ENCODE measurements around the gene MME. TPM values are rescaled to one million over a fixed set of nuclear protein-coding genes. Genes with fewer than 3 reads are reported as not detected.

The MME gene
- 16.9 TPM for polyA plus RNA-seq (2013, experiment 1 of 2)
- 15.7 TPM for polyA plus RNA-seq (2013, experiment 2 of 2)

DNA sequence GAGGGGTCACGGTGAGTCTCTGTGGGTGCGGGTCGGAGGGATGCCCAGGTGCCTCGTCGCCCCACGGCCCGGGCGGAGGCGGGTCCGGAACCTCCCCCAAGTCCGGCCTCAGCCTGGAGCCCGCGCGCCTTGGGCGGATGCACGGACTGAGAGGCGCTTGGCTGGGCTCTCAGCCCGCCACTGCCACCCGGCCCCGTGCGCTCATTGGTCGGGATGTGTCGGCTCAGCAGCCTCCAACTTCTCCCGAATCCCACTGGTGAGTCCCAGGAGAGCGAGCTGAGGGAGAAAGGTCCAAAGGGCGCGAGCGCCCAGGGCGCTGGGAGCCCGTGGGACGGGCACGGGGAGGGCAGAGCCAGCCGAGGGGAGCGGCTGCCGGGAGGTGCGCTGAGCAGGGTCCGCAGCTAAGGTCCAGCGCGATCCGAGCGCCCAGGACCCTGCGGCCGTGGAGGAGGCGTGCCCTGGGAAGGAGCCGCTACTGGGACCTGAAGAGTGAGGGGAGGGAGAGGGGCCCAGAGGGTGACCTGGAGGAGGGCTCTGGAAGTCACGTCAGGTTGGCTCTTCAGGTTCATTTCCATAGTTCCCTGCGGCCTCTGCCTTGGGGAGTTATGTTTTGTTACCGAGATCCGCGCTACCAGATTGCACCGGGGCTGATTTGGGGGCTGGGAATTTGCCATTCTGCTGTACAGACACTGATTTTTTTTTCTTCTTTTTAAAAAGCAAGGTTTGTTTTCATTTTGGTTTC, at the start of gene MME:
TSS of gene MME (plus strand) at position 574 of the 742 bp plus-strand sequence. CDS start 3,849 bp downstream, outside the sequence.
- Histone ChIP-seq H3K56ac (ENCODE audit: low read length) (peak within 1 kb of the TSS; percentile 97), H4K5ac (ENCODE audit: low read length) (no peak within 1 kb of the TSS), H2BK15ac (replicated peaks; ENCODE audit: low read depth) (peak within 1 kb of the TSS; percentile 74), H3K4me1 (ENCODE audit: control insufficient read depth, low read depth, low read length) (peaks cover 2% of the 10 kb centered on the region), H2BK120ac (ENCODE audit: low read depth, low read length) (no peak within 1 kb of the TSS), H3K27me3 (ENCODE audit: insufficient read depth, low read length, poor library complexity) (no peaks in the 10 kb centered on the region), H3K4me3 (ENCODE audit: low read length) (peak within 1 kb of the TSS; percentile 74), H3K9ac (ENCODE audit: low read length) (peak within 1 kb of the TSS; percentile 87), H3K4ac (ENCODE audit: low read depth, low read length) (peak within 1 kb of the TSS; percentile 52), H2BK5ac (ENCODE audit: low read length) (no peak within 1 kb of the TSS), H3K27ac (ENCODE audit: low read depth, low read length) (peak within 1 kb of the TSS; percentile 88), H3K23ac (ENCODE audit: low read length) (peak within 1 kb of the TSS; percentile 70), H3K36me3 (ENCODE audit: control insufficient read depth, insufficient read depth, low read length) (no peaks in the 10 kb centered on the region), H4K8ac (ENCODE audit: low read depth, low read length) (no peak within 1 kb of the TSS), H3K4me2 (ENCODE audit: low read length) (peak within 1 kb of the TSS; percentile 64), H3K79me2 (ENCODE audit: control insufficient read depth, insufficient read depth, low read length) (no peaks in the 10 kb centered on the region), H2AK5ac (ENCODE audit: low read length) (no peak within 1 kb of the TSS), H3K79me1 (ENCODE audit: low read length) (peaks cover 2% of the 10 kb centered on the region), H3K18ac (ENCODE audit: low read length) (peak within 1 kb of the TSS; percentile 11)
- WGBS (ENCODE audit: extremely low coverage, insufficient coverage, low lambda C conversion rate), result no CpG with 5 or more reads among the region's 51 CpGs
- peak; percentile 96 for DNase-seq

DNA sequence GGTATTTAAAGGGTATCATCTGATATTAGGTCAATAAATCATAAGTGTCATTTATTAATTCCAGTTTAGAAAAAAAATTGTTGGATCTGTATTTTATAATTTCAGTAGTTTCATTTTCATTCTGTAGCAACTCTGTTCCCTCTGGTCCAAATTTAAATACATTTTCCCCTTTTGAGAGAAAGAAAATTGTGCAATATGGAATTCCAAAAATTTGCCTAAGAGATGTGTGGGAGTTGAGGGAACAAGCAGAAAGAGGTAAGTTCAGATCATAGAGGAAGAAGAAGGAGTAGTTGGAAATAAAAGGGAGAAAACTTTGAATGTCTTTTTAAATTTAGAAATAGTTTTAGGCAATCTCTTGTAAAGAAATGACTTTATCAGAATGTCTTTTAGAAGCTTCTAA, 48.9 kb upstream of the MME start:
- Histone ChIP-seq H2BK15ac (replicated peaks; ENCODE audit: low read depth) (no peak overlapping the region), H3K36me3 (ENCODE audit: control insufficient read depth, insufficient read depth, low read length) (no peaks in the 10 kb centered on the region), H3K56ac (ENCODE audit: low read length) (no peak overlapping the region), H4K8ac (ENCODE audit: low read depth, low read length) (no peak overlapping the region), H3K27me3 (ENCODE audit: insufficient read depth, low read length, poor library complexity) (no peaks in the 10 kb centered on the region), H3K4me1 (ENCODE audit: control insufficient read depth, low read depth, low read length) (no peaks in the 10 kb centered on the region), H3K23ac (ENCODE audit: low read length) (no peak overlapping the region), H2BK5ac (ENCODE audit: low read length) (no peak overlapping the region), H2BK120ac (ENCODE audit: low read depth, low read length) (no peak overlapping the region), H3K79me1 (ENCODE audit: low read length) (no peaks in the 10 kb centered on the region), H4K5ac (ENCODE audit: low read length) (no peak overlapping the region), H3K18ac (ENCODE audit: low read length) (no peak overlapping the region), H3K9ac (ENCODE audit: low read length) (no peak overlapping the region), H3K4me2 (ENCODE audit: low read length) (no peak overlapping the region), H3K4me3 (ENCODE audit: low read length) (no peak overlapping the region), H3K4ac (ENCODE audit: low read depth, low read length) (no peak overlapping the region), H3K79me2 (ENCODE audit: control insufficient read depth, insufficient read depth, low read length) (no peaks in the 10 kb centered on the region), H2AK5ac (ENCODE audit: low read length) (no peak overlapping the region), H3K27ac (ENCODE audit: low read depth, low read length) (no peak overlapping the region)
- no peak for DNase-seq

DNA sequence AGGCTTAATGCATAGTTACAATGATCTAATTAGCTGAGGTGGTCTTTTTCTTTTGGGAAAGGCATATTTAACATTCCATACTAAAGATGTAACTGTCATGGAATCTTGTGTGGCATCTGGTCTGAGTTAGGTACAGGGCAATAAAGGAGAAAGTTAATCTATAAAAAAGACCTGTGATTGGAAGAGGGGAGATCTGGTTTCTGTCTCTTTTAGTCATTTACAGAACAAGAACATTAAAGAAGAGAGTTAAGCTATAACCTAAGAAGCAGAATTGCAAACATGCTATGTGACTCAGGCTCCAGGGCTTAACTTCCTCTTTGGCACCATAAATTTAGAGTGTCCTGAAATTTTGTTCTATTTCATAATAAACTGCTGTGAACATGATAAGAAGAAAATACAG, 47.2 kb upstream of the MME start:
- Histone ChIP-seq H3K27ac (ENCODE audit: low read depth, low read length) (no peak overlapping the region), H2BK5ac (ENCODE audit: low read length) (no peak overlapping the region), H3K4me2 (ENCODE audit: low read length) (no peak overlapping the region), H3K23ac (ENCODE audit: low read length) (no peak overlapping the region), H3K27me3 (ENCODE audit: insufficient read depth, low read length, poor library complexity) (no peaks in the 10 kb centered on the region), H3K79me1 (ENCODE audit: low read length) (no peaks in the 10 kb centered on the region), H3K56ac (ENCODE audit: low read length) (no peak overlapping the region), H4K5ac (ENCODE audit: low read length) (no peak overlapping the region), H3K36me3 (ENCODE audit: control insufficient read depth, insufficient read depth, low read length) (no peaks in the 10 kb centered on the region), H3K18ac (ENCODE audit: low read length) (no peak overlapping the region), H2BK120ac (ENCODE audit: low read depth, low read length) (no peak overlapping the region), H3K4me1 (ENCODE audit: control insufficient read depth, low read depth, low read length) (no peaks in the 10 kb centered on the region), H3K9ac (ENCODE audit: low read length) (no peak overlapping the region), H3K4me3 (ENCODE audit: low read length) (no peak overlapping the region), H2AK5ac (ENCODE audit: low read length) (no peak overlapping the region), H3K79me2 (ENCODE audit: control insufficient read depth, insufficient read depth, low read length) (no peaks in the 10 kb centered on the region), H4K8ac (ENCODE audit: low read depth, low read length) (no peak overlapping the region), H3K4ac (ENCODE audit: low read depth, low read length) (no peak overlapping the region), H2BK15ac (replicated peaks; ENCODE audit: low read depth) (no peak overlapping the region)
- peak; percentile 91 for DNase-seq

DNA sequence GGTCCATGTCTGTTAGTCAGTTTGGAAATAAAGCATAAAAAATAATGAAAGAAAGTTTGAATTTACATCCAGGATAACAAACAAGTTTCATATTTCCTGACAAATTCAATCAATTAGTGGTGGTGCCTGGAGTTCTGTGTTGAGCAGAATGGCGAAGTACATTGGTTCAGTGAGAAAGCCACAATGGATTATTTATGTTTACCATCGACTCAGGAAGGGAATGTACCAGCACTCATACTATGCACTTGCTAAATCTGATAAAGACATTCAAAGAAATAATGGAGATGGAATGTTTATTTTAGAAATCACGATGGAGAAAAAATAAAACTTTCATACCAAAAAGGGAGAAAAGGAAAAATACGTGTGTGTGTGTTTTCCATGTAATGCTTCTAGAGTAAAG, 45.3 kb upstream of the MME start:
- no peak overlapping the region for H3K4me2 ChIP-seq (ENCODE audit: low read length)
- no peak overlapping the region for H4K8ac ChIP-seq (ENCODE audit: low read depth, low read length)

GRCh38 chr3:155035553-155035952, 44.6 kb upstream of the MME start:
- H3K23ac ChIP-seq (ENCODE audit: low read length), result no peak overlapping the region
- H3K4me2 ChIP-seq (ENCODE audit: low read length), result no peak overlapping the region
- H2BK5ac ChIP-seq (ENCODE audit: low read length), result no peak overlapping the region
- no peak overlapping the region for H4K8ac ChIP-seq (ENCODE audit: low read depth, low read length)
- H3K4me3 ChIP-seq (ENCODE audit: low read length), result no peak overlapping the region
- no peak overlapping the region for H2BK120ac ChIP-seq (ENCODE audit: low read depth, low read length)
- no peaks in the 10 kb centered on the region for H3K4me1 ChIP-seq (ENCODE audit: control insufficient read depth, low read depth, low read length)
- no peak overlapping the region for H3K27ac ChIP-seq (ENCODE audit: low read depth, low read length)
- no peak overlapping the region for H3K56ac ChIP-seq (ENCODE audit: low read length)
- H2AK5ac ChIP-seq (ENCODE audit: low read length), result no peak overlapping the region
- no peaks in the 10 kb centered on the region for H3K79me2 ChIP-seq (ENCODE audit: control insufficient read depth, insufficient read depth, low read length)
- no peak overlapping the region for H4K5ac ChIP-seq (ENCODE audit: low read length)
- H3K27me3 ChIP-seq (ENCODE audit: insufficient read depth, low read length, poor library complexity), result no peaks in the 10 kb centered on the region
- no CpG with 5 or more reads among the region's 2 CpGs for WGBS (ENCODE audit: extremely low coverage, insufficient coverage, low lambda C conversion rate)
- no peaks in the 10 kb centered on the region for H3K36me3 ChIP-seq (ENCODE audit: control insufficient read depth, insufficient read depth, low read length)
- H3K18ac ChIP-seq (ENCODE audit: low read length), result no peak overlapping the region
- DNase-seq, result no peak
- no peak overlapping the region for H2BK15ac ChIP-seq (replicated peaks; ENCODE audit: low read depth)
- H3K9ac ChIP-seq (ENCODE audit: low read length), result no peak overlapping the region
- H3K79me1 ChIP-seq (ENCODE audit: low read length), result no peaks in the 10 kb centered on the region
- H3K4ac ChIP-seq (ENCODE audit: low read depth, low read length), result no peak overlapping the region

More for the DNA sequence above, 45.3 kb upstream of the MME start:
- DNase-seq, result no peak
- H3K4me3 ChIP-seq (ENCODE audit: low read length), result no peak overlapping the region
- H3K36me3 ChIP-seq (ENCODE audit: control insufficient read depth, insufficient read depth, low read length), result no peaks in the 10 kb centered on the region
- no peak overlapping the region for H3K27ac ChIP-seq (ENCODE audit: low read depth, low read length)
- no peaks in the 10 kb centered on the region for H3K27me3 ChIP-seq (ENCODE audit: insufficient read depth, low read length, poor library complexity)
- H2BK120ac ChIP-seq (ENCODE audit: low read depth, low read length), result no peak overlapping the region
- no peak overlapping the region for H3K4ac ChIP-seq (ENCODE audit: low read depth, low read length)
- no peak overlapping the region for H3K56ac ChIP-seq (ENCODE audit: low read length)
- no peak overlapping the region for H2BK5ac ChIP-seq (ENCODE audit: low read length)
- H3K79me2 ChIP-seq (ENCODE audit: control insufficient read depth, insufficient read depth, low read length), result no peaks in the 10 kb centered on the region
- H4K5ac ChIP-seq (ENCODE audit: low read length), result no peak overlapping the region
- no peak overlapping the region for H2AK5ac ChIP-seq (ENCODE audit: low read length)
- no peak overlapping the region for H3K23ac ChIP-seq (ENCODE audit: low read length)
- H3K9ac ChIP-seq (ENCODE audit: low read length), result no peak overlapping the region
- no peak overlapping the region for H2BK15ac ChIP-seq (replicated peaks; ENCODE audit: low read depth)
- no peak overlapping the region for H3K18ac ChIP-seq (ENCODE audit: low read length)
- no peaks in the 10 kb centered on the region for H3K4me1 ChIP-seq (ENCODE audit: control insufficient read depth, low read depth, low read length)
- no peaks in the 10 kb centered on the region for H3K79me1 ChIP-seq (ENCODE audit: low read length)
- no CpG with 5 or more reads among the region's 4 CpGs for WGBS (ENCODE audit: extremely low coverage, insufficient coverage, low lambda C conversion rate)

Measured in mesendoderm (in vitro differentiated cells).